ENCODE data around the gene FAM174C. TPM values are rescaled to one million over a fixed set of nuclear protein-coding genes. Genes with fewer than 3 reads are reported as not detected.

Gene FAM174C
- total and polyA plus RNA-seq, 2 donors, result 29.2 to 62.2 TPM

- Histone ChIP-seq H3K4me3 (ENCODE audit: low read length in 2 of 2) (peak within 1 kb of the TSS in 1 of 2 donors; percentile 34), H3K27ac (ENCODE audit: low read depth in 1 of 2, low read length in 1 of 2) (no peak within 1 kb of the TSS), H3K27me3 (ENCODE audit: control insufficient read depth in 2 of 2, insufficient read depth in 1 of 2, low read length in 1 of 2) (peaks cover 63 to 76% of the 10 kb centered on the region in 2 donors), H3K36me3 (ENCODE audit: control insufficient read depth in 2 of 2, insufficient read depth in 2 of 2, low read length in 1 of 2) (no peaks in the 10 kb centered on the region), H3K9me3 (ENCODE audit: control insufficient read depth in 2 of 2, insufficient read depth in 1 of 2, low read length in 1 of 2) (peaks cover 0 to 7% of the 10 kb centered on the region in 2 donors), H3K4me1 (ENCODE audit: control insufficient read depth in 2 of 2, insufficient read depth in 2 of 2, low read length in 2 of 2) (no peaks in the 10 kb centered on the region)
- WGBS, result 1% methylated on average over 112 of the region's 113 CpGs
- no peak for DNase-seq (ENCODE audit: low read depth in 6 of 9, low spot score in 9 of 9)
These were observed 10.5 kb downstream of the FAM174C start, which contains the start of gene EFNA2 for GRCh38 chr19:1285737-1286360. TSS of gene EFNA2 (plus strand) at chr19:1285873. CDS start at chr19:1286169, 296 bp downstream.

- no peak for DNase-seq (ENCODE audit: low read depth in 6 of 9, low spot score in 9 of 9)
- Histone ChIP-seq H3K27ac (ENCODE audit: low read depth in 1 of 2, low read length in 1 of 2) (no peak overlapping the region), H3K27me3 (ENCODE audit: control insufficient read depth in 2 of 2, insufficient read depth in 1 of 2, low read length in 1 of 2) (peaks cover 63 to 85% of the 10 kb centered on the region in 2 donors), H3K4me1 (ENCODE audit: control insufficient read depth in 2 of 2, insufficient read depth in 2 of 2, low read length in 2 of 2) (no peaks in the 10 kb centered on the region), H3K4me3 (ENCODE audit: low read length in 2 of 2) (peak overlapping the region in 1 of 2 donors; percentile 34), H3K36me3 (ENCODE audit: control insufficient read depth in 2 of 2, insufficient read depth in 2 of 2, low read length in 1 of 2) (no peaks in the 10 kb centered on the region), H3K9me3 (ENCODE audit: control insufficient read depth in 2 of 2, insufficient read depth in 1 of 2, low read length in 1 of 2) (peaks cover 0 to 7% of the 10 kb centered on the region in 2 donors)
- WGBS, result 50% methylated on average over 38 of the region's 38 CpGs
These were observed 11.4 kb downstream of the FAM174C start for GRCh38 chr19:1286487-1287353.

DNA sequence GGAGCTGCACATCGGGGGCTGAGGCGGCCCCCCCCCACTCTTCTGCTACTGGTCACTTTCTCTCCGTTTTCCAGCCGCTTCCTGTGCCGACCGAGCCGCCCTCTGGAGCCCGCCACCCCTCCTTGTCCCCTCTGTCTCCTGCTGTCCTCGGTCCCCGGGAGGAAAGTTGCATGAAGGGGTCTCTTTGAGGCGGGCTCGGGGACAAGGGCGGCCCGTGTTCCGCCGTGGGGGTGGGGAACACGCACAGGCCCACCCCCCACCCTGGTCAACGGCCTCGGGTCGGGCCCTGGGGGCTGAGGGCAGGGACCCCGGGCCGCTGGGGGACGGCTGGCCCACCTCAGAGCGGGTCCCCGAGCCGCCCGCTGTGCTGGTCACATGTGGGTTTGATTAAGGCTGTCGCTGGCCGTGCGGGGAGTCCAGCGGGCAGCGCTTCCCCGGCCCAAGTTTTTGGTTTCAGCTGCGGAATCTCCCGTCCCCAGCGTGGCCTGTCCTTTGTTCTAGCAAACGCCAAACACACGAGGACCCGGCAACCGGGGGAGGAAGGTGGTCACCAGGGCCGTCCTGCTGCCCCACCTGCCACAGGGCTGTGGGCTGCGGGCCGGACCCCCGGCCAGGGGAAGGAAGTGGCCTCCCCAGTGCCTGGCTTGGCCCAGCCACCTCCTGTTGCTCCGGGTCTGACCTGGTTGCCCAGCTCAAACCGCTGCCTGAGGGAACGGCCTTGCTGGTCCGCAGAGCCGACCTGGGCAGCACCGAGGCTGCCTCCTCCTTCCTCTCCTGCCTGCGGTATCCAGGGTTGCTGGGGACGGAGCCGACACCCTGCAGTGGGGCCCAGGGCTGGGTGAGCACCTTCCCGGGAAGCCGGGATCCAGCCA is 12.3 kb downstream of the FAM174C start:
- peaks cover 69 to 93% of the 10 kb centered on the region in 2 donors for H3K27me3 ChIP-seq (ENCODE audit: control insufficient read depth in 2 of 2, insufficient read depth in 1 of 2, low read length in 1 of 2)
- H3K27ac ChIP-seq (ENCODE audit: low read depth in 1 of 2, low read length in 1 of 2), result no peak overlapping the region
- no peaks in the 10 kb centered on the region for H3K4me1 ChIP-seq (ENCODE audit: control insufficient read depth in 2 of 2, insufficient read depth in 2 of 2, low read length in 2 of 2)
- peaks cover 0 to 7% of the 10 kb centered on the region in 2 donors for H3K9me3 ChIP-seq (ENCODE audit: control insufficient read depth in 2 of 2, insufficient read depth in 1 of 2, low read length in 1 of 2)
- H3K4me3 ChIP-seq (ENCODE audit: low read length in 2 of 2), result no peak overlapping the region
- H3K36me3 ChIP-seq (ENCODE audit: control insufficient read depth in 2 of 2, insufficient read depth in 2 of 2, low read length in 1 of 2), result no peaks in the 10 kb centered on the region
- DNase-seq (ENCODE audit: low read depth in 6 of 9, low spot score in 9 of 9), result no peak
- whole genome bisulfite sequencing, result 34% methylated on average over 55 of the region's 55 CpGs

- Histone ChIP-seq H3K36me3 (ENCODE audit: control insufficient read depth in 2 of 2, insufficient read depth in 2 of 2, low read length in 1 of 2) (no peaks in the 10 kb centered on the region), H3K27me3 (ENCODE audit: control insufficient read depth in 2 of 2, insufficient read depth in 1 of 2, low read length in 1 of 2) (peaks cover 66 to 93% of the 10 kb centered on the region in 2 donors), H3K9me3 (ENCODE audit: control insufficient read depth in 2 of 2, insufficient read depth in 1 of 2, low read length in 1 of 2) (peaks cover 0 to 7% of the 10 kb centered on the region in 2 donors), H3K4me1 (ENCODE audit: control insufficient read depth in 2 of 2, insufficient read depth in 2 of 2, low read length in 2 of 2) (no peaks in the 10 kb centered on the region), H3K27ac (ENCODE audit: low read depth in 1 of 2, low read length in 1 of 2) (no peak overlapping the region), H3K4me3 (ENCODE audit: low read length in 2 of 2) (no peak overlapping the region)
- 92% methylated on average over 18 of the region's 18 CpGs for WGBS
- no peak for DNase-seq (ENCODE audit: low read depth in 6 of 9, low spot score in 9 of 9)
These were observed 12.9 kb downstream of the FAM174C start for GRCh38 chr19:1288226-1288612.

GRCh38 chr19:1288833-1289685 is 13.7 kb downstream of the FAM174C start:
- 90% methylated on average over 41 of the region's 41 CpGs for WGBS
- Histone ChIP-seq H3K36me3 (ENCODE audit: control insufficient read depth in 2 of 2, insufficient read depth in 2 of 2, low read length in 1 of 2) (no peaks in the 10 kb centered on the region), H3K27me3 (ENCODE audit: control insufficient read depth in 2 of 2, insufficient read depth in 1 of 2, low read length in 1 of 2) (peaks cover 60 to 93% of the 10 kb centered on the region in 2 donors), H3K9me3 (ENCODE audit: control insufficient read depth in 2 of 2, insufficient read depth in 1 of 2, low read length in 1 of 2) (peaks cover 0 to 7% of the 10 kb centered on the region in 2 donors), H3K4me3 (ENCODE audit: low read length in 2 of 2) (no peak overlapping the region), H3K4me1 (ENCODE audit: control insufficient read depth in 2 of 2, insufficient read depth in 2 of 2, low read length in 2 of 2) (no peaks in the 10 kb centered on the region), H3K27ac (ENCODE audit: low read depth in 1 of 2, low read length in 1 of 2) (no peak overlapping the region)
- DNase-seq (ENCODE audit: low read depth in 6 of 9, low spot score in 9 of 9), result no peak

GRCh38 chr19:1289686-1290025 is 14.3 kb downstream of the FAM174C start:
- Histone ChIP-seq H3K4me3 (ENCODE audit: low read length in 2 of 2) (no peak overlapping the region), H3K9me3 (ENCODE audit: control insufficient read depth in 2 of 2, insufficient read depth in 1 of 2, low read length in 1 of 2) (peaks cover 0 to 7% of the 10 kb centered on the region in 2 donors), H3K27me3 (ENCODE audit: control insufficient read depth in 2 of 2, insufficient read depth in 1 of 2, low read length in 1 of 2) (peaks cover 60 to 93% of the 10 kb centered on the region in 2 donors), H3K27ac (ENCODE audit: low read depth in 1 of 2, low read length in 1 of 2) (no peak overlapping the region), H3K4me1 (ENCODE audit: control insufficient read depth in 2 of 2, insufficient read depth in 2 of 2, low read length in 2 of 2) (no peaks in the 10 kb centered on the region), H3K36me3 (ENCODE audit: control insufficient read depth in 2 of 2, insufficient read depth in 2 of 2, low read length in 1 of 2) (no peaks in the 10 kb centered on the region)
- WGBS, result 88% methylated on average over 19 of the region's 19 CpGs
- DNase-seq (ENCODE audit: low read depth in 6 of 9, low spot score in 9 of 9), result no peak

GRCh38 chr19:1290196-1290702 is 14.9 kb downstream of the FAM174C start:
- peaks cover 57 to 93% of the 10 kb centered on the region in 2 donors for H3K27me3 ChIP-seq (ENCODE audit: control insufficient read depth in 2 of 2, insufficient read depth in 1 of 2, low read length in 1 of 2)
- no peak overlapping the region for H3K27ac ChIP-seq (ENCODE audit: low read depth in 1 of 2, low read length in 1 of 2)
- no peak for DNase-seq (ENCODE audit: low read depth in 6 of 9, low spot score in 9 of 9)
- no peaks in the 10 kb centered on the region for H3K4me1 ChIP-seq (ENCODE audit: control insufficient read depth in 2 of 2, insufficient read depth in 2 of 2, low read length in 2 of 2)
- H3K36me3 ChIP-seq (ENCODE audit: control insufficient read depth in 2 of 2, insufficient read depth in 2 of 2, low read length in 1 of 2), result no peaks in the 10 kb centered on the region
- H3K4me3 ChIP-seq (ENCODE audit: low read length in 2 of 2), result no peak overlapping the region
- H3K9me3 ChIP-seq (ENCODE audit: control insufficient read depth in 2 of 2, insufficient read depth in 1 of 2, low read length in 1 of 2), result peaks cover 0 to 4% of the 10 kb centered on the region in 2 donors
- WGBS, result 94% methylated on average over 24 of the region's 24 CpGs
